Neural cell (in vitro differentiated cells): ENCODE measurements around the gene MPPED1. TPM values are rescaled to one million over a fixed set of nuclear protein-coding genes. Genes with fewer than 3 reads are reported as not detected.

ENCODE experiments used
- H2AFZ ChIP-seq: fragments of 200-600, 300-800 bp; sonication (generic), shearing (Covaris generic); 2 replicates; pipeline ENCODE4 v1.6.0; 2014; ENCODE audit warnings: low read depth, mild to moderate bottlenecking, antibody characterized with exemption, low read length, moderate library complexity
- H3F3A ChIP-seq: fragments of 200-600 bp; shearing (Covaris generic); 2 replicates; pipeline ENCODE4 v1.6.1; 2016; ENCODE audit warnings: mild to moderate bottlenecking, moderate library complexity, mixed read lengths, antibody characterized with exemption, low read length; ENCODE audit not compliant: insufficient read depth, poor library complexity, severe bottlenecking
- H3K27ac ChIP-seq: fragments of 200-600, 300-800 bp; sonication (generic), shearing (Covaris generic); 2 replicates; pipeline ENCODE4 v1.5.1; 2014; ENCODE audit warnings: mild to moderate bottlenecking, low read length, moderate library complexity
- H3K27me3 ChIP-seq: fragments of 300-800, 200-600 bp; sonication (generic), shearing (Covaris generic); 2 replicates; pipeline ENCODE4 v1.6.0; 2014; ENCODE audit warnings: mild to moderate bottlenecking, low read depth, low read length, moderate library complexity; ENCODE audit not compliant: insufficient read depth
- H3K36me3 ChIP-seq: fragments of 300-800, 200-600 bp; sonication (generic), shearing (Covaris generic); 2 replicates; pipeline ENCODE4 v1.5.1; 2014; ENCODE audit warnings: mild to moderate bottlenecking, antibody characterized with exemption, low read length, moderate library complexity; ENCODE audit not compliant: insufficient read depth
- H3K4me2 ChIP-seq: fragments of 300-800, 200-600 bp; sonication (generic), shearing (Covaris generic); 2 replicates; pipeline ENCODE4 v1.6.0; 2014; ENCODE audit warnings: mild to moderate bottlenecking, low read length
- H3K4me3 ChIP-seq: fragments of 300-800, 200-600 bp; sonication (generic), shearing (Covaris generic); 2 replicates; pipeline ENCODE4 v1.5.1; 2014; ENCODE audit warnings: mild to moderate bottlenecking, low read length, moderate library complexity
- H3K79me2 ChIP-seq: fragments of 200-600 bp; shearing (Covaris generic); replicated peaks from 2 replicates; pipeline ENCODE4 v1.6.0; 2014; ENCODE audit warnings: mild to moderate bottlenecking, low read length, moderate library complexity; ENCODE audit not compliant: insufficient read depth
- H3K9ac ChIP-seq: fragments of 300-800, 200-600 bp; sonication (generic), shearing (Covaris generic); 2 replicates; pipeline ENCODE4 v1.6.1; 2016; ENCODE audit warnings: mild to moderate bottlenecking, low read length, mixed read lengths
- H3K9me2 ChIP-seq: fragments of 200-600 bp; shearing (Covaris generic); 2 replicates; pipeline ENCODE4 v1.6.1; 2016; ENCODE audit warnings: mild to moderate bottlenecking, low read length, mixed read lengths; ENCODE audit not compliant: insufficient read depth
- H3K9me3 ChIP-seq: fragments of 200-600, 300-800 bp; sonication (generic), shearing (Covaris generic); 2 replicates; pipeline ENCODE4 v1.6.1; 2016; ENCODE audit warnings: mild to moderate bottlenecking, mixed run types, low read length, moderate library complexity, mixed read lengths
- H4K20me1 ChIP-seq: fragments of 200-600 bp; shearing (Covaris generic); 2 replicates; pipeline ENCODE4 v1.6.1; 2016; ENCODE audit warnings: mild to moderate bottlenecking, mixed run types; ENCODE audit not compliant: insufficient read depth
- EP300 ChIP-seq: fragments of 450-650 bp; conservative IDR thresholded peaks from 2 replicates; pipeline ENCODE4 v1.6.1; 2014; ENCODE audit warnings: antibody characterized with exemption, mild to moderate bottlenecking, moderate library complexity; ENCODE audit not compliant: poor library complexity, severe bottlenecking
- EZH2 ChIP-seq: fragments of 200-600, 300-800 bp; shearing (Covaris generic), sonication (generic); IDR thresholded peaks from 2 replicates; pipeline ENCODE4 v1.6.1; 2014; ENCODE audit warnings: antibody characterized with exemption, low read length, borderline replicate concordance, mild to moderate bottlenecking; ENCODE audit not compliant: insufficient read depth, poor library complexity, severe bottlenecking
- MXI1 ChIP-seq: fragments of 450-650 bp; conservative IDR thresholded peaks from 2 replicates; pipeline ENCODE4 v1.6.1; 2014; ENCODE audit warnings: antibody characterized with exemption, mild to moderate bottlenecking; ENCODE audit not compliant: poor library complexity, severe bottlenecking
- POLR2AphosphoS5 ChIP-seq: IDR thresholded peaks from 2 replicates; pipeline ENCODE4 v1.6.1; 2012
- RAD21 ChIP-seq: fragments of 450-650 bp; conservative IDR thresholded peaks from 2 replicates; pipeline ENCODE4 v1.6.1; 2014; ENCODE audit warnings: antibody characterized with exemption, mild to moderate bottlenecking, moderate library complexity
- SMC3 ChIP-seq: fragments of 450-650 bp; conservative IDR thresholded peaks from 2 replicates; pipeline ENCODE4 v1.6.1; 2014; ENCODE audit warnings: antibody characterized with exemption, mild to moderate bottlenecking, moderate library complexity; ENCODE audit not compliant: poor library complexity
- TAF1 ChIP-seq: IDR thresholded peaks from 2 replicates; pipeline ENCODE4 v1.6.1; 2012; ENCODE audit warnings: low read depth
- polyA plus RNA-seq: library from polyadenylated mRNA; depleted of rRNA; stranded (reverse); fragments of >200 nt; gene quantifications from 2 replicates; pipeline ENCODE4 v1.2.3, GENCODE V29; 2014
- TF ChIP-seq, protein P1 (sequence below): fragments of 450-650 bp; IDR thresholded peaks from 2 replicates; pipeline ENCODE4 v1.5.1; 2014; ENCODE audit warnings: antibody characterized with exemption, mild to moderate bottlenecking, moderate library complexity; ENCODE audit not compliant: poor library complexity, severe bottlenecking
- TF ChIP-seq, protein P2 (sequence below): IDR thresholded peaks from 2 replicates; pipeline ENCODE4 v1.6.1; 2012; ENCODE audit warnings: borderline replicate concordance

MPPED1 gene
- polyA plus RNA-seq, 1 donor from 2014 or later: 33.4 TPM

DNA sequence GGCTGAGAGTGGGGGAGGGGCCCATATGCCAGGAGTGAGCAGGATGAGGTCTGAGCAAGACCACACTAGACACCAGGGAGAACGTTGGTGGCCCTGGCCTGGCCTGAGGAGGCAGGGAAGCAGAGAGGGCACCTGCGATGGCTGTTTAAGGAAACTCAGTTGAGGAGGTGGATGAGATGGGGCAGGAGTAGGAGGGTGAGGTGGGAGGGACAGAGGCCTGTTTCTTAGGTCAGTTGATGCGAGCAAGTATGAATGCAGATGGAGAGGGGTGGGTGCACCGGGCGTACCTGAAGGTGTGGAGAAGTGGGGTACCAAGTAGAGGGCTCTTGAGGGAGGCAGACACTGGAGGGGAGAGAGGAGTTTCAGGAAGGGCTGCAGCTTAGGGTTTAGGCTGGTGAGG is 10.6 kb upstream of the MPPED1 start:
- TF ChIP-seq, protein P1, sequence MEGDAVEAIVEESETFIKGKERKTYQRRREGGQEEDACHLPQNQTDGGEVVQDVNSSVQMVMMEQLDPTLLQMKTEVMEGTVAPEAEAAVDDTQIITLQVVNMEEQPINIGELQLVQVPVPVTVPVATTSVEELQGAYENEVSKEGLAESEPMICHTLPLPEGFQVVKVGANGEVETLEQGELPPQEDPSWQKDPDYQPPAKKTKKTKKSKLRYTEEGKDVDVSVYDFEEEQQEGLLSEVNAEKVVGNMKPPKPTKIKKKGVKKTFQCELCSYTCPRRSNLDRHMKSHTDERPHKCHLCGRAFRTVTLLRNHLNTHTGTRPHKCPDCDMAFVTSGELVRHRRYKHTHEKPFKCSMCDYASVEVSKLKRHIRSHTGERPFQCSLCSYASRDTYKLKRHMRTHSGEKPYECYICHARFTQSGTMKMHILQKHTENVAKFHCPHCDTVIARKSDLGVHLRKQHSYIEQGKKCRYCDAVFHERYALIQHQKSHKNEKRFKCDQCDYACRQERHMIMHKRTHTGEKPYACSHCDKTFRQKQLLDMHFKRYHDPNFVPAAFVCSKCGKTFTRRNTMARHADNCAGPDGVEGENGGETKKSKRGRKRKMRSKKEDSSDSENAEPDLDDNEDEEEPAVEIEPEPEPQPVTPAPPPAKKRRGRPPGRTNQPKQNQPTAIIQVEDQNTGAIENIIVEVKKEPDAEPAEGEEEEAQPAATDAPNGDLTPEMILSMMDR: no peak
- TF ChIP-seq POLR2AphosphoS5 (no peak), EP300 (no peak), RAD21 (no peak), MXI1 (no peak), EZH2 (no peak), TAF1 (no peak), SMC3 (no peak)
- TF ChIP-seq, protein P2, sequence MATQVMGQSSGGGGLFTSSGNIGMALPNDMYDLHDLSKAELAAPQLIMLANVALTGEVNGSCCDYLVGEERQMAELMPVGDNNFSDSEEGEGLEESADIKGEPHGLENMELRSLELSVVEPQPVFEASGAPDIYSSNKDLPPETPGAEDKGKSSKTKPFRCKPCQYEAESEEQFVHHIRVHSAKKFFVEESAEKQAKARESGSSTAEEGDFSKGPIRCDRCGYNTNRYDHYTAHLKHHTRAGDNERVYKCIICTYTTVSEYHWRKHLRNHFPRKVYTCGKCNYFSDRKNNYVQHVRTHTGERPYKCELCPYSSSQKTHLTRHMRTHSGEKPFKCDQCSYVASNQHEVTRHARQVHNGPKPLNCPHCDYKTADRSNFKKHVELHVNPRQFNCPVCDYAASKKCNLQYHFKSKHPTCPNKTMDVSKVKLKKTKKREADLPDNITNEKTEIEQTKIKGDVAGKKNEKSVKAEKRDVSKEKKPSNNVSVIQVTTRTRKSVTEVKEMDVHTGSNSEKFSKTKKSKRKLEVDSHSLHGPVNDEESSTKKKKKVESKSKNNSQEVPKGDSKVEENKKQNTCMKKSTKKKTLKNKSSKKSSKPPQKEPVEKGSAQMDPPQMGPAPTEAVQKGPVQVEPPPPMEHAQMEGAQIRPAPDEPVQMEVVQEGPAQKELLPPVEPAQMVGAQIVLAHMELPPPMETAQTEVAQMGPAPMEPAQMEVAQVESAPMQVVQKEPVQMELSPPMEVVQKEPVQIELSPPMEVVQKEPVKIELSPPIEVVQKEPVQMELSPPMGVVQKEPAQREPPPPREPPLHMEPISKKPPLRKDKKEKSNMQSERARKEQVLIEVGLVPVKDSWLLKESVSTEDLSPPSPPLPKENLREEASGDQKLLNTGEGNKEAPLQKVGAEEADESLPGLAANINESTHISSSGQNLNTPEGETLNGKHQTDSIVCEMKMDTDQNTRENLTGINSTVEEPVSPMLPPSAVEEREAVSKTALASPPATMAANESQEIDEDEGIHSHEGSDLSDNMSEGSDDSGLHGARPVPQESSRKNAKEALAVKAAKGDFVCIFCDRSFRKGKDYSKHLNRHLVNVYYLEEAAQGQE: no peak
- no peaks in the 10 kb centered on the region for H3K9me3 ChIP-seq

DNA sequence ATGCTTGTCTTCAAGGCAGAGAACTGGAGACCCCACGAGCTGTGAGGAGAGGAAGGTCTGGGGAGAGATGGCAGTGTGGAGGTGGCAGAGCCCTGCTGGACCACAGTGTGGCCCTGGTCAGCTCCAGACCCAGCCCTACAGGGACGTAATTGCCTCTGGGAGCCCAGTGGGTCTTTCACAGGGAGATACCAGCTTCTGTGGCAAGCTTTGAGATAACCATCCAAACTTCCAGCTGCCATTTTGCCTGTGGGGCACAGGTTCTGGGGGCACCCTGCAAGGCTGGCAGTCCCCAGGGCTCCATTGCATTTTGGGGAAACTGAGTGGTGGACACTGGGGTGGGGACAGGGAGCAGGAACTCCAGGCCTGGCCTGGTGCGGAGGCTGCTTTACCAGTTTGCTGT is 10.2 kb upstream of the MPPED1 start:
- Histone ChIP-seq H3K27ac (no peak overlapping the region), H4K20me1 (no peaks in the 10 kb centered on the region), H3K27me3 (no peaks in the 10 kb centered on the region), H3K79me2 (no peaks in the 10 kb centered on the region), H3K9me2 (no peaks in the 10 kb centered on the region), H3K36me3 (no peaks in the 10 kb centered on the region), H3K9ac (no peak overlapping the region), H2AFZ (no peak overlapping the region), H3K4me3 (no peak overlapping the region), H3K4me2 (no peak overlapping the region), H3F3A (no peaks in the 10 kb centered on the region), H3K9me3 (no peaks in the 10 kb centered on the region)
- TF ChIP-seq SMC3 (no peak), EP300 (no peak), TAF1 (no peak), RAD21 (no peak), MXI1 (no peak), POLR2AphosphoS5 (no peak), EZH2 (no peak)
- TF ChIP-seq, protein P1: no peak
- TF ChIP-seq, protein P2: no peak

More for the DNA sequence above, 10.6 kb upstream of the MPPED1 start:
- H3F3A ChIP-seq: no peaks in the 10 kb centered on the region
- no peak overlapping the region for H3K27ac ChIP-seq
- no peak overlapping the region for H3K4me2 ChIP-seq
- no peaks in the 10 kb centered on the region for H3K9me2 ChIP-seq
- H2AFZ ChIP-seq: no peak overlapping the region
- H3K36me3 ChIP-seq: no peaks in the 10 kb centered on the region
- no peak overlapping the region for H3K9ac ChIP-seq
- H3K4me3 ChIP-seq: no peak overlapping the region
- no peaks in the 10 kb centered on the region for H3K79me2 ChIP-seq
- H3K27me3 ChIP-seq: no peaks in the 10 kb centered on the region
- H4K20me1 ChIP-seq: no peaks in the 10 kb centered on the region
